Hypothalamus (tissue), 51 donors: ENCODE results near the gene CD8A.

Source experiments
- DNase-seq, 51 donors: peaks; one replicate each; lab custom pipeline; 2025; lab: John Stamatoyannopoulos, UW

The CD8A gene

DNA sequence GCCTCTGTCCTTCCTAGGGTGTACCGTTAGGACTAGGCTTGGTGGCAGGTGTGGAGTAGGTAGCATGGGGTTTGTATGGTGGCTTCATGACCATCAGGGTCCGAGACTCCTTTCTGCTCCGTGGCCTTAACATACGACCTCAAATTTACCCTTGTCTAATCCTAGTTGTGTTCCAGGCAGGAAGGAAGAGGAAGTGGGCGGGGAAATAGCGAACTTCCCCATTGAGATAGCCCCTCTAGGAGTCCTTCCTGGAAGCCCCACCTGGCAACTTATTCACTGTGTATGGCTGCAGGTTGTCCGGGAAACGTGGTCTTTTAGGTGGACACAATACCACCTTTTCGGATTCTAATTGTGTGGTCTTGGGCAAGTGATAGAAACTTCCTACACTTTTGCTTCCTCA, 9.3 kb downstream of the CD8A start:
- DNase-seq = no peak

DNA sequence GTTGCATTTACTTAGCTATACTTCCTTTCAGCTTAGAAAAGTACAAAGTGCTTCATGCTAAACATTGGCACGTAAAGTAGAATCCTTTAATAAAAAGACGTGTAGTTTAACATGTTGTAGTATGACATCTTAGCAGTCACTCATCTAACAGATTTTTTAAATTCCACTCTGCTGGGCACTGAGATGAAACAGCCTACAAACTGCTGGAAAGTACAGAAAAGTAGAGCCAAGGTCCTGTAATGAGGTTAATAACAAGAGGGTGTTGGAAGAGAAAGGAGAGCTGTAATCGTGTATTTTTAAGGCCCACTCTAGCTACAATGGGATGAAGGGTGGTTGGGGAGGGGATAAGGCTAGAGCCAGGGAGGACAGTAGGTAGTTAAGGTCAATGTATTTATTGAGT, 10.7 kb downstream of the CD8A start:
- DNase-seq = no peak

DNA sequence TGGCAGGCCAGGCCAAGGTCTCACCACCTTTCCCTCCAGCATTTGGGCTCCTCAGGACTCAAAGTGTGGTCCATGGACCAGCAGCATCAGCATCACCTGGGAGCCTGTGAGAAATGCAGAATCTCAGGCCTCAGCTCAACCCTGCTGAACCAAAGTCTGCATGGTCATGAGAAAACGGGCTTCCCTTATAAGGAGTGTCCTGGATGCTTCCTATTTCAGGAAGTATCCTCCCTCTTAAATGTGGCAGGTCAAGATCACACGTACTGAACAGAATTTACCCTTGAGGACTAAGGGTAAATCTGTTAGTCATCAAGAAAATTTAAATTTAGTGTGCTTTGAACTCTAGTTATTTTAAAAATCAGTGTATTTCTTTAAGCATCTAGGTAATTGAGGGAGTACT, 11.8 kb downstream of the CD8A start:
- no peak for DNase-seq

DNA sequence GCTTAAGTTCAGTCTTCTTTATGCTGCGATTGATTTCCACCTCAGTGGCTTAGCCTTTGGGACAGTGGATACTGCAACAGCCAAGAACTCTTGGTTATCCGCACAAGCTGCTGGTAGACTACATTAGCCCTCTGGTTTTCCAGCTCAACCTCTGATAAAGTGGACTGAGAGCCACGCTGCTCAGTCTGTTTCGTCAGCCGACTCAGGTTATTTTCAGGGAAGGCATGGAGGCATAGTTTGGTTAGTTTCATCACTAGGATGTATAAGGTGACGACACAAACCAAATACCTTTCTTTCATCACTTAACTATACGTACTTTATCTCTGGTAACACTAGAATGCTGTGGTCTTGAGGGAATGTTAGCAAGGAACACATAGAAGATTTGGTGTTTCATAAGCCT, 14.2 kb downstream of the CD8A start:
- no peak for DNase-seq

DNA sequence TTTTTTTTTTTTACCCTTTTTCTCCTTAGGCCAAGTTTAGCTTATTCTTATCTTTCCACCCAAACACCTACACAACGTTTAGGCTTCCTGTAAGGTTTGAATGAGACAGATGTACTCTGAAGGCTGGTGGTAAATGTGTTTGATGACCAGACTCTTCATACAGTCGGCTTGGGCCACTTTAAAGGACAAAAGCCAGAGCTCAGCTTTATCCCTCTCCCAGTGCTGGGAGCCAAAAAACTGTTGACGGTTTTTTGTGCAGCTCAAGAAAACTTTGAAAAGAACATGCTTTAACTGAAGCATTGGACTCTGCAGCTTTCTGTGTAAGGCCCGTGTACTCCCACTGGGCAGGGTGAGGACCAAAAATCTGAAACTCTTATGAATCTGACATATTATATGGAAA, 15.4 kb downstream of the CD8A start:
- no peak for DNase-seq

DNA sequence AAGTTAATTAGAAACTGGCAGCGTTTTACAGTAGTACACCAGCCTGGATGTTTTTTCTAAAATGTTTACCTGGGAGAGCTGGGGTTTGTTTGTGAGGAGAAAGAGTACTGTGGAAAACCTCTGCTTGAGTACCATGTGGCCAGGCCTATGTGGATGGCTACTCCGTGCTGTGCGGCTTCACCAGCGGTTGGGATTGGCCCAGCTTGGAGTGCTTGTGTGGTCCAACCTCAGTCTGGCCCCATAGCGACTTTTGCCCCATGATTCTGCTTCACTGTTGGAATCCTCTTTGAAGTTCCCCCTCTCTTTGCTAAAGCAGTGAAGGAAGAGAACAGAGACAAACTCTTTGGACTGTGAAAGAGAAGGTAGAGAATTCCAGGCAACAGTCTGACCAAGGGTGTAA, 15.9 kb downstream of the CD8A start:
- no peak for DNase-seq

DNA sequence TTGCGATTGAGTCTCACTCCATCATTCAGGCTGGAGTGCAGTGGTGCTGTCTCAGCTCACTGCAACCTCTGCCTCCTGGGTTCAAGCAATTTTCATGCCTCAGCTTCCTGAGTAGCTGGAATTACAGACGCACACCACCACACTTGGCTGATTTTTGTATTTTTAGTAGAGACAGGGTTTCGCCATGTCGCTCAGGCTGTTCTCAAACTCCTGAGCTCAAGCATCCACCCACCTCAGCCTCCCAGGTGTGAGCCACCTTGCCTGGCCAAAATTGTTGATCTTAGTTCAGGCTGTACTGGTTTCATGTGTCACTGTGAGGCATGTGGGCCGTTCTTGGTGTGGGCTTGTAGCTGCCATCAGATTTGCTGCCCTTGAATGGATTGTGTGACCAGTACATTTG, 18.1 kb downstream of the CD8A start:
- no peak for DNase-seq

DNA sequence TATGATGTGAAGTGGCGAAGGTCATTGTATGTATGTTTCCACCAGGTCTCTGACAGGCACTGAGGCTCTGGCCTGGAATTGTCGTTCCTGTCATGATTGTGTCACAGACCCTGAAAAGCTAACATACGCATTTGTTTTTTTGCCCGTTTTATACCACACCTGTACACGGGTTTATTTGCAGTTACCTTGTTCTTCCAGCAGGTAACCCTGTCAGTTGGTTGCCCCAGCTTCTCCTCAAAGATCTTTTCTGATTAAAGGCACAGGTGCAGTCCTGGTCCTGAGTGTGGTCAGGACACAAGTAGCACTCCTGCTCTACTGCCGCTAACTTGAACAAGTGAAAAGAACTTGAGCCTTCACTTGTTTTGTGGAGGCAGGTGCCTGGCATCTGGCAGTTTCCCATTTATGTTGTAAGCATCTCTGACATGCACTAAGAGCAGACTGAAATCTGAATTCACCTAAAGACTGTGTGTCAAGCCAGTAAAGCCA, 19.9 kb downstream of the CD8A start:
- no peak for DNase-seq

DNA sequence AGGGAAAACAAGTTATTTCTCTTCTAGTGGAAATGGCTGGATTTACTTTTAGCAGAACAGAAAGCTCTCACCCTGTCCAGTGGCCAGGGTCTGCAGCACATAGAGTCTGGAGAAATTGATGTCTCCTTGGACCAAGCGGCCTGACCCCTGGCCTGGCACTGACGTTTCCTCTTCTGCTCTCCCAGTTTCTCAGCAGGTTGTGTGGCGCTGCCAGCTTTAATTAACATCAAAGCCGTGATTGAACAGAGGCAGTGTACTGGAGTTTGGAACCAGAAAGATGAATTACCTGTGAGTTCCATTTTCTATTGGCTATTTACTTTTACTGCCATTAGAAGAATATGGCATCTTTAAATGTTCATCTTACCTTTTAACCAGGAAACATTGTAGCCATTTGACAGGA, 20.9 kb downstream of the CD8A start:
- no peak for DNase-seq

DNA sequence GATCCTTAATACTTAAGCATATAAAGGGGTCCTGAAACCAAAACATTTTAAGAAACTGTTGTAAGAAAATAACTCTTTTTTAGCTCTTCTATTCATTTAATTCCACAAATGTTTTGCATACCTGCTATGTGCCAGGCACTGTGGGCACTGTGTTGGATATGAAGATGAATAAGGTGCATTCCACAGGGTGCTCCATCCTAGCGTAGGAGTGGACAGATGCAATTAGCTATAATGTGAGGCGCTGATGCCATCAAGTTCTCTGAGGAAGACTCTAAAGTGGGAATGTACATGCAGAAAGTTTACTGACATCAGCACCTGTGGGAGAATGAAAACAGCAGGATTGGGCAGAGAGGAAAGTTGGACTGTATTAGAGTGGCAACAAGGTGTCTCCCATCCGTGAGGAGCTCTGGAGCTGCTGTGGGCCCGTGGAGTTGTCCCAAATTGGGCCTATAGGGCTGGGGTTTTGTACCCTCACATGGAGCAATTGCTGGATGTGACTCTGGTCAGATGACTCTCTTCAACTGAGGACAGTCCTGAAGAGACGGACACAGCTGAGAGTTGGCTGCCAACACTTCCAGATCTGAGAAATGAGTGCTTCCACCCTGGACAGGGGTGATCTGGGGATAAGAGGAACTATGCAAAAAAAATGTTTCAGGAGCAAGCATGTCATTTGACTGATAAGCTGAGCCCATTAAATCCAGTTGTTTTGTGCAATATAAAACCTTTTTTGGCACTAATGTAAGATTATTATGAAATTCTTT, 22.3 kb downstream of the CD8A start:
- DNase-seq = no peak

DNA sequence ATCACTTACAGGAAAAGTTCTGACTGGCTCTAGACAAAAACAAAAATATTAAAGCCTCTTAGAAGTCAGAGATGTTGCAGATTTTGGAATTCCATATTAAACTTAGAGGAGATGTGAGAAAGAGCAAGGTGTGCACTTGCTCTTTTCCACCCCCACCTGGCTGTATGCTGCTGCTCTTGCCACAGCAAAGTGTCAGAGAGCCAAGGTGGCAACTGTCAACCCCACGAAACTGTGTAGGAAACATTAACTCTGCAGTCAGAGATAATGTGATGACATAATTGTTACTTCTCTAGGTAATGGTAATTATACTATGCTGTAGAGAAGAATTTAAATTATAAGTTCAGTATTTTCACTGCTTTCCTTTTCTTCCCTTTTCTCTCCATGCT, 25.4 kb downstream of the CD8A start:
- peak in 1 of 51 donors; percentile 6 for DNase-seq

DNA sequence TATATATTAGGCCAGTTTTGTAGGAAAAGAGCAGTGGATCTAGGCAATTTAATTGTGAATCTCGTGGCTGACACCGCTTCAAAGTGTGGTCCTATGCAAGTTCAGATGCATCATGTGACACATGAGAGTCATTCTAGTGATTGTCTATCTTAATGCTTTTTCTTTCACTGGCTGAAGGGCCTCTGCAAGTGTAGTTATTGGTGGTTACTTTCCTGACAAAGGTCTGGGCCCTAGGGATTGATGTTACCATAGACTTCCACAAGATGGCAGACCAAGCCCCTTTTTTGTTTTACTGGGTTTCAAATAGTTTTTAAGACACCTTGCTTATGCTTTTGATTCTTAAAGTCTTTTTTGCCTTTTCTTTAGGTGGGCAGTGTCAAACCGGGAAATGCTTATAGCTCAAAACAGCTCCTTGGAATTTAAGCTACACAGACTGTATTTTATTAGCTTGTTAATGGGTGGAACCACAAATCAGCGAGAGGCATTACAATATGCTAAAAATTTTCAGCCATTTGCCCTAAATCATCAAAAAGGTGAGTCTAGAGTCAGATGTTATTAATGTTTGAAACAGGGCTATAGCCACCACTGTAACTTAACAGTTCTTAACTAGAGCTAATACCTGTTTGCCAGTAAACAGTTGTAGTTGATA, 25.9 kb downstream of the CD8A start:
- peak in 4 of 51 donors; percentile 8 to 45 (median 24) for DNase-seq

DNA sequence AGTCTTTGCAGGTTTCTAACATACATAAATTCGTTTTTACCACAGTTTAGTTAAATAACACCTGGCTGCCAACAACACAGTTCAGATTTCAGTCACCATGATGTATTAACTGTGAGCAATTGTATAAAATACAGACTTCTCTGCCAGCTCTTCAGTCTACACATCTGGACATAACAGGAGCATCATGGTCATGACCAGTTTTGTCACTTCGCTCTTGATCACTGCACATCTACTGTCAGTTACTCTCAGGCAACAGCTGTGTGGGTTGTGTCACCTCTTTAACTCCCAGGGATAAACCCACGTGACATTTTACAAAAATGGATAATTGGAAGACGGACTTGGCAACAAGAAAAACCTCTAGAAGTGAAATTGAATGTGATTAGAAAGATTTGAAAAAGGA, 30.3 kb downstream of the CD8A start:
- DNase-seq = no peak

DNA sequence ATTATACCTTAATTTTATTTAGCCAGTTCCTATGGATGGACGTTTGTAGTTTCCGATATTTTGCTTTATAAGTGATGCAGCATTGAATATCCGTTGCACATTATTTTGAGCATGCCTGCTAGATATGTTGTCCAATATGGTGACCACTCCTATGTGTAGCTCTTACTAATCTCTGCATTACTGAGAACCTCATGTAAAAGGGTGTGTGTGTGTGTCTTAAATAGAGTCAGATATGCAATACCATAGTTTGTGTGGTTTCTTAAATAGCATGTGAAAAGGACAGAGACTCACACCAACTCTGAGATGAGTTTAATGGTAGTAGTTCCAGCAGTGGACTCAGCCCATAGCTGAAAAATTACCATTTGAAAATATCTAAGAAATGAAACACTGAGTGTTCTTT, 32.3 kb downstream of the CD8A start:
- no peak for DNase-seq

DNA sequence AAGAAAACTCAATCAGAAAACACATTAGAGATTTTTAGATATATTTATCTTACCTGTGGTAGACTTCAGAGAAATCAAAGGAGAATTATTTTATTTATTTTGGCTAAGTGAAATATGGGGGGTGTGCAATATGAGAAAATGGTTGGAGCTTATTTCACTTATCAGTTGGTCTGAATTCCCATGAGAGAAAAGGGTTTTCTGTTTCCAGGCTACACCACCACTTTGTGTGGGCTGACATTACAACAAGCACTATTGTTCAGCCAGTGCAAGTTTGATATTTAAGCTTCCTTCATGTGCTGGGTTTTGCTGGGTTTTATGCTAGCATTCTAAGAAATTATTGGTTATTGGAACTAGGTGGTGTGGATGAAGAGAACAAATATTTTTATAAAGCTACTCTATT, 37.1 kb downstream of the CD8A start:
- DNase-seq = peak in 2 of 51 donors; percentile 8 to 22

DNA sequence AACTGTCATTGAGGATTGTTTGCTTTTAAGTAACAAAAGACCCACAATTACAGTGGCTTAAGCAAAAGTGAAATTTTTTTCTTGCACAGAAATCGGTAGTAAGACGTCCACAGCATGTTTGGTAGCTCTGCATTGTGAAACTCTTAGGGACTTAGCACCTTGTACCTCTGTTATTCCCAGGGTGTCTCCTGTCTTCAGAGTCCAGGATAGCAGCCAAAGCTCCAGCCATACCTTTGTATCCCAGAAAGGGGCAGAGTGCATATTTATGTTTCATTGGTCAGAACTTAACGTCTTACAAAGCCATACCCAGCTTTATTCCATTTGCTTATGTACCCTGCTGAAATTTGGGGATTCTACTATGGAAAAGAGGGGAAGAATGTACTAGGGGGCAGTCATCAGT, 37.8 kb downstream of the CD8A start:
- DNase-seq = no peak

DNA sequence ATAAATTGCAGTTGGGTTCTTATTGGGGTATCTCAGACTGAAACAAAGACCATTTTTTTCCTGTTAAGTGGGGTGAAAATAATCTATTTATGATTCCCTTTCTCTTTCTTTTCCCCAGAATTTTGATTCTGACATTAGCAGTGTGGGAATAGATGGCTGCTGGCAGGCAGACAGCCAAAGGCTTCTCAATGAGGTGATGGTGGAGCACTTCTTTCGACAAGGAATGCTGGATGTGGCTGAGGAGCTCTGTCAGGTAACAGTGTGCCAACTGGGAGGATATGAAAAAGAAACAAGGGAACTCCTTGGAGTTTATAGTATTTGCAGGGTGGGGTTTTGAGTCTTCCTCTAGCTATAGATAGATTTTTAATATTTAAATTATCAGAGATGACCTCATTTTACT, 38.9 kb downstream of the CD8A start:
- DNase-seq = no peak

DNA sequence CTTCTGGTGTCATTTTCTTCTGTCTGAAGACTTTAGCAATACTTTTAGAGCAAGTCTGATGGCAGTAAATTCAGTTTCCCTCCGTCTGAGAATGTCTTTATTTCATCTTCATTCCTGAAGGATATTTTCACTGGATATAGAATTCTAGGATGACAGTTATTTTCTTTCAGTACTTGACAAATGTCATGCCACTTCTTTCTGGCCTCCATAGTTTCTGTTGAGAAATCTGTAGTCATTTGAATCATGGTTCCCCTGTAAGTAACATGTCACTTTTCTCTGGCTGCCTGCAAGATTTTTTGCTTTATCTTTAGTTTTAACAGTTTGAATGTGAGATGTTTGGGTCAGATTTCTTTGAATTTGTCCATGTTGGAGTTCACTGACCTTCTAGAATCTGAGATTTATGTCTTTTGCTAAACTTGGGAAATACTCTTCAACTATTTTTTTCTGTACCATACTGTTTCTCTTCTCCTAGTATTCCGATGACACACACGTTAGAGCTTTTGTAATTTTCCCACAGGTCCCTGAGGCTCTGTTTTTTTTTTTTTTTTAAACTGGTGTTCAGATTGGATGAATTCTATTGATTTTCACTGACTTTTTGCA, 40.4 kb downstream of the CD8A start:
- no peak for DNase-seq

DNA sequence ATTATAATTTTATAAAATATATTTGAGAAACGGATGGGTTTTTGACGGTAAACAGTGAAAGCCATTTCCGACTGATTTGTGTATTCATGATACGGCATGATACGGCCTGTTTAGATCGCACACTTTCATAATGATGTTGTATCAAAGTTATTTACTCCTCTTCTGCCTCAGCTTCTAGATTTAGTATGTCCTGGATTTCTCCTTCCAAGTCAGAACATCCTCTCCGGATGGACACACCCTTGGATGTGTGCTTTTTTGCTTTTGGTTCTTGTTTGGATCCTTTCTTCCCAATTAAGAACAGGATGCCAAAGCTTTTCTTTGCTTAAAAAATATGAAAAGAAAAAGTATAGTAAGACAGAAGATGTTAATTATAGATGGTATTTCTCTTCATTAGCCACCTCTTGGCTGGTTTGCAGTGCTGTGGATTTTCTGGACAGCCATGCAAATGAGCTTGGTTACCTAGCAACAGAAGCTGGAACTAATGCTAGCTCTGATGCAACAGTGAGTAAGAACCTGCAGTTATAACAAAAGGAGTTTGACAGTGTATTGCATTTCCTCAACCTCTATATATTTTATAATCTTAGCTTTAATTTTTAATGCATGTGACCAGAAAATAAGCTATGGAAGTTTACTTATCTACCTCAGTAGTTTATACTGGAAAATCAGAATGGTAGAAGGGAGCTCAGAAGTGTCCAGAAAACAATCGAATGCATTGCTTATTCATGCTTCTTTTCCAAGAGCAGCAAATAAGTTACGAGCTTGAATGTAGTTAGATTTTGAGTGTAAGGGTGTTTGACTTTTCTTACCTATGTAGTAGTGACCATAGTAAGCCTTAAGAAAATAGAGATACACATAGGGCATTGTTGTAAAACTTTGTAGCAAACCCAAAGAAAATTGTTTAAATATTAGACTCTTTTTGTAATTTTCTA, 42.7 kb downstream of the CD8A start:
- DNase-seq = peak in 21 of 51 donors; percentile 6 to 52 (median 16)

DNA sequence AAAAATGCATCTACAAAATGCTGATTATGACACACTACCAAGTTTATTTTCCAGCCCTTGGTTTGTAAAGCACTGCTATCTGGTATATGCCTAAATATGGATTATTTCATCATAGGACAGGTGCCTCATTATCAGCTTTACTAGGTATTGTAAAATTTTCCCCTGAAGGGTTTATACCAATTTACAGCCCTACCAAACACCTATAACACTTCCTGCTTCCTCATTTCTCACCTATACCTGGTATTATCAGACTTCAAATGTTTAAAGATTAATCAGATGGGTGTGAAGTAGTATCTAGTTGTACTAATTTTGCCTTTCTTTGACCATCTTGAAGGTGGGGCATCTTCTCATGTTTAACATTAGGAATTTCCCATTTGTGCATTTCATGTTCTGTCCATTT, 43.8 kb downstream of the CD8A start:
- no peak for DNase-seq

DNA sequence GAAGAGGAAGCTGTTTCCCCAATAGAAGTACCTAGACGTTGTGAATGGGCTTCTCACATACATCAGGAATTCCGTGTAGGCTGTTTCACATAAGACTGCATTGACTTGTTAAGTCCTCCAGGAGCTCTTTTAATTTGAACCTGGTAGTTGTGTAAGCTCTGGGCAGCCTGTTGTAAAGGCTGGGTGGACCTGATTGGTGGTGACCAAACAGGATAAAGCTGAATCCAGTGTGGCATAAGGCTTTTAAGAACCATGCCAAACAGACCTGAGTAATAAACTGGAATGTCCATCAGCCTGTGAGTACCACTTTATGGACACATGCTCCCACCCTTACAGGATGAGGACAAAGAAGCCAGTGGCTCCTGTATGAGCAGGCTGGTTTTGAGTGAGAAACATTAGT, 46.6 kb downstream of the CD8A start:
- DNase-seq = no peak
